ENCODE results near the gene FLOT1. TPM values are rescaled to one million over a fixed set of nuclear protein-coding genes. Genes with fewer than 3 reads are reported as not detected.

FLOT1 gene
- total and polyA plus RNA-seq, 2 of the 13 experiments (the other 11 are each of a cell fraction or from before 2014, with no cell fraction given), result 82.3 to 130 TPM

GRCh38 chr6:30743099-30744053 lies 889 bp upstream of the FLOT1 start (continued):
- TF ChIP-seq, protein P1, sequence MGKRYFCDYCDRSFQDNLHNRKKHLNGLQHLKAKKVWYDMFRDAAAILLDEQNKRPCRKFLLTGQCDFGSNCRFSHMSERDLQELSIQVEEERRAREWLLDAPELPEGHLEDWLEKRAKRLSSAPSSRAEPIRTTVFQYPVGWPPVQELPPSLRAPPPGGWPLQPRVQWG (CRISPR knock-in tag; IDR thresholded peaks at IDR 0.05; ENCODE audit: borderline replicate concordance, low read depth), result no peak; the same call in 1 of the 2 replicates
- TF ChIP-seq RXRB (CRISPR knock-in tag; IDR thresholded peaks at IDR 0.05; ENCODE audit: borderline replicate concordance) (no peak), DR1 (CRISPR knock-in tag; IDR thresholded peaks at IDR 0.05) (no peak), SOX13 (IDR thresholded peaks at IDR 0.05) (no peak), SOX13 (CRISPR knock-in tag; conservative IDR thresholded peaks at IDR 0.05 in 1 of 2, IDR thresholded peaks at IDR 0.05 in 1 of 2) (no peak; a peak in 1 of 4 replicates), ATF5 (CRISPR knock-in tag; IDR thresholded peaks at IDR 0.05; ENCODE audit: low read depth) (no peak), ZNF207 (IDR thresholded peaks at IDR 0.05; ENCODE audit: borderline replicate concordance) (no peak), ZNF121 (CRISPR knock-in tag; IDR thresholded peaks at IDR 0.05) (no peak), NKX3-1 (CRISPR knock-in tag; IDR thresholded peaks at IDR 0.05) (no peak), ZMAT3 (CRISPR knock-in tag; conservative IDR thresholded peaks at IDR 0.05) (peak; percentile 20), HOMEZ (CRISPR knock-in tag; IDR thresholded peaks at IDR 0.05; ENCODE audit: low read depth) (no peak; the same call in 1 of the 2 replicates), AGO2 (optimal IDR thresholded peaks at IDR 0.05; ENCODE audit: low read depth, low read length) (no peak), PHF8 (CRISPR knock-in tag; IDR thresholded peaks at IDR 0.05) (no peak), TMF1 (CRISPR knock-in tag; IDR thresholded peaks at IDR 0.05; ENCODE audit: low read depth) (no peak), GTF2F1 (IDR thresholded peaks at IDR 0.05; ENCODE audit: low read length) (no peak), TOE1 (CRISPR knock-in tag; IDR thresholded peaks at IDR 0.05) (no peak), ZBTB8A (CRISPR knock-in tag; IDR thresholded peaks at IDR 0.05; ENCODE audit: borderline replicate concordance, low read depth) (no peak; the same call in 1 of the 2 replicates), SSRP1 (CRISPR knock-in tag; IDR thresholded peaks at IDR 0.05) (peak; percentile 99), U2AF2 (IDR thresholded peaks at IDR 0.05; ENCODE audit: low read depth, low read length) (no peak), ZNF619 (CRISPR knock-in tag; IDR thresholded peaks at IDR 0.05) (no peak), ZNF768 (CRISPR knock-in tag; IDR thresholded peaks at IDR 0.05) (peak; percentile 94), ZNF747 (CRISPR knock-in tag; IDR thresholded peaks at IDR 0.05; ENCODE audit: borderline replicate concordance) (no peak)
- TF ChIP-seq, protein P2, sequence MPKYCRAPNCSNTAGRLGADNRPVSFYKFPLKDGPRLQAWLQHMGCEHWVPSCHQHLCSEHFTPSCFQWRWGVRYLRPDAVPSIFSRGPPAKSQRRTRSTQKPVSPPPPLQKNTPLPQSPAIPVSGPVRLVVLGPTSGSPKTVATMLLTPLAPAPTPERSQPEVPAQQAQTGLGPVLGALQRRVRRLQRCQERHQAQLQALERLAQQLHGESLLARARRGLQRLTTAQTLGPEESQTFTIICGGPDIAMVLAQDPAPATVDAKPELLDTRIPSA (CRISPR knock-in tag; IDR thresholded peaks at IDR 0.05; ENCODE audit: borderline replicate concordance), result no peak; the same call in 1 of the 2 replicates
- TF ChIP-seq, protein P3, sequence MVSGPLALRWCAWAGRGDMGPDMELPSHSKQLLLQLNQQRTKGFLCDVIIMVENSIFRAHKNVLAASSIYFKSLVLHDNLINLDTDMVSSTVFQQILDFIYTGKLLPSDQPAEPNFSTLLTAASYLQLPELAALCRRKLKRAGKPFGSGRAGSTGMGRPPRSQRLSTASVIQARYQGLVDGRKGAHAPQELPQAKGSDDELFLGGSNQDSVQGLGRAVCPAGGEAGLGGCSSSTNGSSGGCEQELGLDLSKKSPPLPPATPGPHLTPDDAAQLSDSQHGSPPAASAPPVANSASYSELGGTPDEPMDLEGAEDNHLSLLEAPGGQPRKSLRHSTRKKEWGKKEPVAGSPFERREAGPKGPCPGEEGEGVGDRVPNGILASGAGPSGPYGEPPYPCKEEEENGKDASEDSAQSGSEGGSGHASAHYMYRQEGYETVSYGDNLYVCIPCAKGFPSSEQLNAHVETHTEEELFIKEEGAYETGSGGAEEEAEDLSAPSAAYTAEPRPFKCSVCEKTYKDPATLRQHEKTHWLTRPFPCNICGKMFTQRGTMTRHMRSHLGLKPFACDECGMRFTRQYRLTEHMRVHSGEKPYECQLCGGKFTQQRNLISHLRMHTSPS (CRISPR knock-in tag; IDR thresholded peaks at IDR 0.05; ENCODE audit: low read depth), result no peak; the same call in 1 of the 2 replicates
